Measurements from ENCODE around the gene GJA10.

GJA10 gene

DNA sequence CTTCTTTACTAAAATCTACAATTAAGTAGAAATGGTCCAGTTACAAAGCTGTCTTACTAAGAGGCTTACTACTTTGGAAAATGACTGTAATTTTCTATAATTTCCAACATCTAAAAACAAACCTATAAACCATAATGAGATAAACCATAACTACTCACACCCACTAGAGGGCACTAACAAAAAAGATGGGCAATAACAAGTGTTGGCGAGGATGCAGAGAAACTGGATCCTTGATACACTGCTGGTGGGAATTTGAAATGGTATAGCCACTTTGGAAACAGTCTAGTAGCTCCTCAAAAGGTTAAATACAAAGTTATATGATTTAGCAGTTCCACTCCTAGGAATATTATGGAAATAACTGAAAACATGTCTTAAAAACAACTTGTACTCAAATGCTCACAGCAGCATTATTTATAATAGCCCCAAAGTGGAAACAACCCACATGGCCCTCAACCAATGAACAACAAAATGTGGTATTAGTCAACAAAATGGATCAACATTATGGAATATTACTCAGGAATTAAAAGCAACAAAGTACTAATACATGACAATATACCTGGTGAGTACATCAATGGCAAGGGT lies 50.6 kb downstream of the GJA10 start:
- DNase-seq (ENCODE audit: low read depth in 2 of 2) = no peak
